Tibial artery (tissue), 4 donors: ENCODE measurements around the gene TBXAS1.

ENCODE experiments used
- DNase-seq, 2 donors: peaks; one replicate each; pipeline ENCODE4 v3.0.0-alpha.2; 2019
- H3K27ac ChIP-seq, 2 donors: fragments of 200-600 bp; sonication (generic) in 1 of 2; 1 replicate in 1 of 2; 2 replicates in 1 of 2; pipeline ENCODE4 v1.5.1; 2018 to 2019; ENCODE audit warnings: mild to moderate bottlenecking in 1 of 2
- H3K27me3 ChIP-seq, 2 donors: fragments of 200-600 bp; sonication (generic) in 1 of 2; one replicate each; pipeline versions ENCODE4 v1.5.1 to v1.6.0; 2016 to 2019
- H3K36me3 ChIP-seq, 3 donors: fragments of 200-600 bp; sonication (generic) in 2 of 3; one replicate each; pipeline ENCODE4 v1.5.1; 2016 to 2019; ENCODE audit warnings: mild to moderate bottlenecking in 2 of 3
- H3K4me1 ChIP-seq, 4 donors: fragments of 200-600 bp; sonication (generic) in 2 of 4; 1 replicate in 3 of 4; 2 replicates in 1 of 4; pipeline ENCODE4 v1.5.1; 2016 to 2019
- H3K4me3 ChIP-seq, 2 donors: fragments of 200-600 bp; sonication (generic) in 1 of 2; 1 replicate in 1 of 2; 2 replicates in 1 of 2; pipeline ENCODE4 v1.5.1; 2018 to 2019; ENCODE audit warnings: mild to moderate bottlenecking in 2 of 2
- H3K9me3 ChIP-seq, 3 donors: fragments of 200-600 bp; sonication (generic) in 1 of 3; one replicate each; pipeline ENCODE4 v1.5.1; 2016 to 2019
- intact Hi-C: fragments of 100-400 bp; cut with DNase I; formaldehyde crosslinking; loops from one replicate; pipeline ENCODE4 v1.15.0; 2023; ENCODE audit warnings: low total_unique reads
- TF ChIP-seq, protein P1 (sequence below), 2 experiments: fragments of 200-600 bp in 1 of 2; fragments of 450-650 bp in 1 of 2; IDR thresholded peaks; one replicate each; pipeline ENCODE4 v1.5.1; 2017 to 2019; ENCODE audit warnings: antibody characterized with exemption in 2 of 2, mild to moderate bottlenecking in 1 of 2, moderate library complexity in 1 of 2

The TBXAS1 gene

DNA sequence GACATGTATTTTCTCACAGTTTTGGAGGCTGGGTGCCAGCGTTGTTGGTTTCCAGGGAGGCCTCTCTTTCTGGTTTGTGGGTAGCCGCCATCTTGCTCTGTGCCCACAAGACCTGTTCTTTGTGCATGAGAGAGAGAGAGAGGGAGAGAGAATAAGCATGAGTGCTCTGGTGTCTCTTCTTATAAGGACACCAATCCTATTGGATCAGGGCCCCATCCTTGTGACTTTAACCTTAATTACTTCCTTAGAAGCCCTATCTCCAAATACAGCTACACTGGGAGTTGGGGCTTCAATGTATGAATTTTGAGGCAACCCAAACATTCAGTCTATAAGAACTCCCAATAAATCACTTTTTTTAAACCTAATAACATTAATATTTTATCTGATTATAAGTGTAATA lies 119.1 kb downstream of the TBXAS1 start:
- Histone ChIP-seq H3K9me3 (peaks cover 0 to 17% (median 8%) of the 10 kb centered on the region in 3 donors), H3K27me3 (no peaks in the 10 kb centered on the region), H3K36me3 (no peaks in the 10 kb centered on the region), H3K27ac (no peak overlapping the region), H3K4me3 (no peak overlapping the region), H3K4me1 (no peaks in the 10 kb centered on the region)
- intact Hi-C loops: no loop called here
- TF ChIP-seq, protein P1, sequence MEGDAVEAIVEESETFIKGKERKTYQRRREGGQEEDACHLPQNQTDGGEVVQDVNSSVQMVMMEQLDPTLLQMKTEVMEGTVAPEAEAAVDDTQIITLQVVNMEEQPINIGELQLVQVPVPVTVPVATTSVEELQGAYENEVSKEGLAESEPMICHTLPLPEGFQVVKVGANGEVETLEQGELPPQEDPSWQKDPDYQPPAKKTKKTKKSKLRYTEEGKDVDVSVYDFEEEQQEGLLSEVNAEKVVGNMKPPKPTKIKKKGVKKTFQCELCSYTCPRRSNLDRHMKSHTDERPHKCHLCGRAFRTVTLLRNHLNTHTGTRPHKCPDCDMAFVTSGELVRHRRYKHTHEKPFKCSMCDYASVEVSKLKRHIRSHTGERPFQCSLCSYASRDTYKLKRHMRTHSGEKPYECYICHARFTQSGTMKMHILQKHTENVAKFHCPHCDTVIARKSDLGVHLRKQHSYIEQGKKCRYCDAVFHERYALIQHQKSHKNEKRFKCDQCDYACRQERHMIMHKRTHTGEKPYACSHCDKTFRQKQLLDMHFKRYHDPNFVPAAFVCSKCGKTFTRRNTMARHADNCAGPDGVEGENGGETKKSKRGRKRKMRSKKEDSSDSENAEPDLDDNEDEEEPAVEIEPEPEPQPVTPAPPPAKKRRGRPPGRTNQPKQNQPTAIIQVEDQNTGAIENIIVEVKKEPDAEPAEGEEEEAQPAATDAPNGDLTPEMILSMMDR (IDR thresholded peaks at IDR 0.05): no peak
- no peak for DNase-seq

DNA sequence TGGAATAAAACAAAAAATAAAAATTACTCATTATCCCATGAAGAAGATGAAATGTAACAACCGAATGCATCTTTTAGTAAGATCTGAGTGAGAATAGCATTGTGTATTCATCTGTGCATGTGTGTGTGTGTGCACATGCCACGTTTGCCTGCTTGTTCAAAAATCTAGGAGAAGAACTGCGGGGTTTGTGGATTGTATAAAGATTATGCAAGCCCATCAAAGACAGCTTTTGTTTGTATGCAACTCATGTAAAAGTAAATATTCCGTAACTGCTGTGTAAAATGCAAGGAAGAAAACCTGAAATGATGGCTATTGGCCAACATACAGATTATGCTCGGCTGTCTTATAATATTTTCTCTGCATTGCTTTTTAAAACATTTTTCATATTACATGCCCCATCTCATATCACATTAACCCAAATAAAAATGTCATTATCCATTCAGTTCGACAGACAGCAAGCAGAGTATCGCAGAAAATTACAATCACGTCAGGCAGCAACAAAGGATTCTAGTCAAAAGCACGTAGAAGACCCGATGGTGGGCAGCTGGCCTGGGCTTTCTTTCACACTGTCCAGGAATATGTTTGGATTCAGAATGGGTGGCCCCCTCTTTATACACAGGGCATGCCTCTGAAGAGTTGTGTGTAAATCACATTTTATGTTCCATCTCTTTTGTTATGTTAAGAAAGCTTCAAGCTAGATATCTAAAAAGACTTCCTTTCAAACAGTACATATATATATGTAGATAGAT lies 119.7 kb downstream of the TBXAS1 start:
- Histone ChIP-seq H3K9me3 (peaks cover 0 to 17% (median 8%) of the 10 kb centered on the region in 3 donors), H3K4me1 (no peaks in the 10 kb centered on the region), H3K27me3 (no peaks in the 10 kb centered on the region), H3K27ac (no peak overlapping the region), H3K36me3 (no peaks in the 10 kb centered on the region), H3K4me3 (no peak overlapping the region)
- no peak for DNase-seq
- TF ChIP-seq, protein P1 (IDR thresholded peaks at IDR 0.05): no peak
- intact Hi-C loops: no loop called here

DNA sequence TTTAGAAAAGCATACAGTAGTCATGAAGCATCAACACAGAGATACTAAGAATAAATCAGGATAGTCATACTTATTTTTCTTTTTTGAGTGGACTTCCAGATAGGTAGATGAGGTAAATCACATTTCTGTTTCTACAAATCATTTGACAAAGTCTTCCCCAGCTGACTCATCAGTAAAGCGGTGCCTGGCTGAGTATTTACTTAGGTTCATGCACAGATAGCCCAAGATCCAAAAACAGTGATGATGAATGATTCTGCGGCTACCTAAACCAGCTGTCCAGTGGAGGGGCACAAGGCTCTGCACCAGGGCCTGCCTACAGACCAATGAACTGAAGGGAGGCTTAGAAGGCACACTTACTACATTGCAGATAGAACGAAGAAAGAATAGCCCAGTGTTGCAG lies 120.6 kb downstream of the TBXAS1 start:
- no peak overlapping the region for H3K4me3 ChIP-seq
- H3K4me1 ChIP-seq: no peaks in the 10 kb centered on the region
- H3K9me3 ChIP-seq: peaks cover 0 to 17% (median 8%) of the 10 kb centered on the region in 3 donors
- TF ChIP-seq, protein P1 (IDR thresholded peaks at IDR 0.05): no peak
- intact Hi-C loops: no loop called here
- no peak overlapping the region for H3K27ac ChIP-seq
- H3K27me3 ChIP-seq: no peaks in the 10 kb centered on the region
- no peak for DNase-seq
- H3K36me3 ChIP-seq: no peaks in the 10 kb centered on the region

DNA sequence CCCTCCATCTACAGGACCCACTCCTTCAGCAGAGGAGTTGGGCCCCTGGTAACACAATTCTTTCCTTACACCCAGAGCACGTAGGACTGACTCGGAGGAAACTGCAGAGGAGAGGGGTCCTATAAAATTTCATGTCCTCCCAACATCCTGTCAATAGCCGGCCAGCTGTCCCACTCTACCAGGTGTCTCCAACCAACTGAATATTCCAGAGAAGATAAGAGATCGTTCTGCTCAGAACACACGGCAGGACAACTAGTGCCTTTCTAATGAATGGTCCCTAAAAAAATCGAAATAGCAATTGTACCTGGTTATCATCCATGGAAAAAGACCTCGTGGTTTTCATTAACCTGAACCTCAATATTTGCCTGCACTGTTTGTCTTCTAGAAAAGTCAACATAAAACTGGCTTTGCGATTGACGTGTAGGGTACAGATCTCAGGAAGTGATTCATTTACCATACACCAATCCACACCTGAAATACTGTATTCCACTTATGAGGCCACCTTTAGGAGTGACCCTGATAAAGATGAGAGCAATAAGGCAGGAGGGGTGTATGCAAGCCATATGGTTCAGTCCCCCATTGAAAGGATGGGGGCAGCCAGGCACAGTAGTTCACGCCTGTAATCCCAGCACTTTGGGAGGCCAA lies 121.9 kb downstream of the TBXAS1 start:
- no peak for DNase-seq
- intact Hi-C loops: no loop called here
- Histone ChIP-seq H3K9me3 (peaks cover 0 to 12% (median under 1%) of the 10 kb centered on the region in 3 donors), H3K27me3 (no peaks in the 10 kb centered on the region), H3K4me3 (no peak overlapping the region), H3K36me3 (no peaks in the 10 kb centered on the region), H3K27ac (no peak overlapping the region), H3K4me1 (no peaks in the 10 kb centered on the region)
- TF ChIP-seq, protein P1 (IDR thresholded peaks at IDR 0.05): no peak

DNA sequence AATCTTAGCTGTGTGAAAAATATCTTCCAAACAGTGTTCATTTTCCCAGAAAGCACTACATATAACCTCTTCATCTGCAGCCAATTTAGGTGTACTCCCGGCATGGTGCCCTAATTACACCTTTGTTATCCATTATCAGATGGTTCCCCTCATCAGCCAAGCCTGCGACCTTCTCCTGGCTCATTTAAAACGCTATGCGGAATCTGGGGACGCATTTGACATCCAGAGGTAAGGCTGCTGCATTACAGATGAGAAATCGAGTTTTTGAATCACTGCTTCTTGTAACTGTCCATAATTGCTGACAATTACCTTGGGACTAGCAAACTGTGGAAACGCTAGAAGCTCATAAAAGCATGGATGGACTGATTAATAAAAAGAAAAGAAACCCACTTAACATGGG lies 124.2 kb downstream of the TBXAS1 start:
- Histone ChIP-seq H3K4me3 (no peak overlapping the region), H3K9me3 (peaks cover 0 to 3% (median 0%) of the 10 kb centered on the region in 3 donors), H3K27me3 (no peaks in the 10 kb centered on the region), H3K36me3 (no peaks in the 10 kb centered on the region), H3K27ac (no peak overlapping the region), H3K4me1 (no peaks in the 10 kb centered on the region)
- TF ChIP-seq, protein P1 (IDR thresholded peaks at IDR 0.05): no peak
- intact Hi-C loops: no loop called here
- no peak for DNase-seq
